SU-DHL-6 (cell line): Measurements from ENCODE around the gene GOLGA3.

Experiments used
- H2AFZ ChIP-seq: fragments of 200-600 bp; sonication (generic); 2 replicates; pipeline ENCODE4 v1.6.1; 2014; ENCODE audit warnings: low read depth, mild to moderate bottlenecking, moderate library complexity, mixed read lengths, antibody characterized with exemption, low read length; ENCODE audit not compliant: severe bottlenecking
- H3F3A ChIP-seq: fragments of 200-600 bp; shearing (Covaris generic); 2 replicates; pipeline ENCODE4 v1.6.0; 2016; ENCODE audit warnings: antibody characterized with exemption, mild to moderate bottlenecking; ENCODE audit not compliant: insufficient read depth
- H3K27ac ChIP-seq: fragments of 200-600 bp; sonication (generic); 2 replicates; pipeline ENCODE4 v1.5.1; 2016; ENCODE audit warnings: low read depth, mild to moderate bottlenecking, low read length, moderate library complexity, mixed read lengths
- H3K27me3 ChIP-seq: fragments of 200-600 bp; sonication (generic), shearing (Covaris generic); 2 replicates; pipeline ENCODE4 v1.6.0; 2014; ENCODE audit warnings: mild to moderate bottlenecking, low read length
- H3K36me3 ChIP-seq: fragments of 200-600 bp; sonication (generic); 2 replicates; pipeline ENCODE4 v1.6.1; 2014; ENCODE audit warnings: mild to moderate bottlenecking, low read length, mixed read lengths
- H3K4me2 ChIP-seq: fragments of 300-600, 200-600 bp; shearing (Covaris generic), sonication (generic); 2 replicates; pipeline ENCODE4 v1.6.0; 2014; ENCODE audit warnings: low read length, low read depth, mild to moderate bottlenecking; ENCODE audit not compliant: poor library complexity, severe bottlenecking
- H3K4me3 ChIP-seq: fragments of 200-600 bp; sonication (generic); 2 replicates; pipeline ENCODE4 v1.5.1; 2014; ENCODE audit warnings: antibody characterized with exemption, low read length, mild to moderate bottlenecking, mixed read lengths; ENCODE audit not compliant: insufficient read depth, poor library complexity, severe bottlenecking
- H3K79me2 ChIP-seq: fragments of 200-600 bp; sonication (generic); 2 replicates; pipeline ENCODE4 v1.6.1; 2014; ENCODE audit warnings: mild to moderate bottlenecking, low read length, moderate library complexity; ENCODE audit not compliant: insufficient read depth
- H3K9ac ChIP-seq: fragments of 200-600 bp; sonication (generic); 2 replicates; pipeline ENCODE4 v1.7.0; 2014; ENCODE audit warnings: mild to moderate bottlenecking, low read length
- H3K9me2 ChIP-seq: fragments of 200-600 bp; sonication (generic); replicated peaks from 2 replicates; pipeline ENCODE4 v1.6.1; 2014; ENCODE audit warnings: low read length; ENCODE audit not compliant: insufficient read depth
- H3K9me3 ChIP-seq: fragments of 200-600 bp; sonication (generic); 2 replicates; pipeline ENCODE4 v1.6.1; 2014; ENCODE audit warnings: low read length, mixed read lengths; ENCODE audit not compliant: insufficient read depth
- H4K20me1 ChIP-seq: fragments of 200-600 bp; sonication (generic); 2 replicates; pipeline ENCODE4 v1.6.1; 2014; ENCODE audit warnings: low read depth, mild to moderate bottlenecking, antibody characterized with exemption, low read length, moderate library complexity, mixed read lengths
- EZH2phosphoT487 ChIP-seq: fragments of 200-600 bp; sonication (generic), shearing (Covaris generic); conservative IDR thresholded peaks from 2 replicates; pipeline ENCODE4 v1.6.1; 2018; ENCODE audit warnings: mild to moderate bottlenecking, antibody characterized with exemption, low read length, moderate library complexity, mixed read lengths
- TF ChIP-seq, protein P1 (sequence below): fragments of 200-600 bp; sonication (generic); IDR thresholded peaks from one replicate; pipeline ENCODE4 v1.5.1; 2017; ENCODE audit warnings: antibody characterized with exemption, mild to moderate bottlenecking, low read length, moderate library complexity; ENCODE audit not compliant: insufficient read depth, poor library complexity, severe bottlenecking

GOLGA3 gene

GRCh38 chr12:132723764-132724140 lies 104.9 kb downstream of the GOLGA3 start:
- H3K9me2 ChIP-seq: no peaks in the 10 kb centered on the region
- TF ChIP-seq, protein P1, sequence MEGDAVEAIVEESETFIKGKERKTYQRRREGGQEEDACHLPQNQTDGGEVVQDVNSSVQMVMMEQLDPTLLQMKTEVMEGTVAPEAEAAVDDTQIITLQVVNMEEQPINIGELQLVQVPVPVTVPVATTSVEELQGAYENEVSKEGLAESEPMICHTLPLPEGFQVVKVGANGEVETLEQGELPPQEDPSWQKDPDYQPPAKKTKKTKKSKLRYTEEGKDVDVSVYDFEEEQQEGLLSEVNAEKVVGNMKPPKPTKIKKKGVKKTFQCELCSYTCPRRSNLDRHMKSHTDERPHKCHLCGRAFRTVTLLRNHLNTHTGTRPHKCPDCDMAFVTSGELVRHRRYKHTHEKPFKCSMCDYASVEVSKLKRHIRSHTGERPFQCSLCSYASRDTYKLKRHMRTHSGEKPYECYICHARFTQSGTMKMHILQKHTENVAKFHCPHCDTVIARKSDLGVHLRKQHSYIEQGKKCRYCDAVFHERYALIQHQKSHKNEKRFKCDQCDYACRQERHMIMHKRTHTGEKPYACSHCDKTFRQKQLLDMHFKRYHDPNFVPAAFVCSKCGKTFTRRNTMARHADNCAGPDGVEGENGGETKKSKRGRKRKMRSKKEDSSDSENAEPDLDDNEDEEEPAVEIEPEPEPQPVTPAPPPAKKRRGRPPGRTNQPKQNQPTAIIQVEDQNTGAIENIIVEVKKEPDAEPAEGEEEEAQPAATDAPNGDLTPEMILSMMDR: no peak
- no peak for TF ChIP-seq EZH2phosphoT487
- H3F3A ChIP-seq: peaks cover 31% of the 10 kb centered on the region
- no peak overlapping the region for H2AFZ ChIP-seq
- no peaks in the 10 kb centered on the region for H3K9me3 ChIP-seq
- no peaks in the 10 kb centered on the region for H3K27me3 ChIP-seq
- peaks cover 3% of the 10 kb centered on the region; the same call in 1 of the 2 replicates for H3K79me2 ChIP-seq
- peaks cover 3% of the 10 kb centered on the region; the same call in 1 of the 2 replicates for H4K20me1 ChIP-seq
- H3K4me3 ChIP-seq: no peak overlapping the region
- H3K4me2 ChIP-seq: no peak overlapping the region
- H3K9ac ChIP-seq: no peak overlapping the region
- H3K36me3 ChIP-seq: peaks cover 20% of the 10 kb centered on the region
- H3K27ac ChIP-seq: no peak overlapping the region

DNA sequence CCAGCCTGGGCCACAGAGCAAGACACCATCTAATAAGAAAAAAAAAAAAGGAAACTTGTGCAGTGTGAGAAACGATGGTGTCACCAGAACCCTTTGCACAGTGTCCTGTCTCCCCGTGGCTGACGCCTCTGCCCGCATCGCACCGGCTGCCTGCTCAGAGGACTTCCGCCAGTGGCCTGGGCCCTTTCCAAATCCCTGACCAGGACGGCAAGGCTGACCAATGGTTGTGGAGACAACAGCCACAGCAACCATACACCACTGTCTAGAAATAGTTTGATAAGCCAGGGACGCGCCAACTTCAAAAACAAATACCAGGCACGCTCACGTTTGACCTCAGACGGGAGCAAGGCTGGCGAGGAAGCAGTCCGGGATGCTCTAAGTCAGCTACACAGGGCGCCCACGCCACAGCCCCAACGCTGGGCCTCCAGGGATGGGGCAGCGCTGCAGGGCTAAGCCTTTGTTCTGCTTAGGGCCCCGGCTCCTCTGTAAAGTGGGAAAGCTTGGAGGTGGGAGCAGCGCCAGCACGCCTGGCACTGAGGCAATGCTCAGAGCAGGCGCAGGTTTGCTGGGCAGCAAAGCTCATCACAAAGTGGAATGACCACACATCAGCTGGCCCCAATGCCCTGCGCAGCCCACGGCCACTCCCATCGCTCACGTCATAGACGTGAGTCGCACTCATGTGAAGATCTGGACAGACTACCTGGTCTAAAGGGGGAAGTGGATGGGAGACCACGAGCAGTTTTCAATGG lies 105.5 kb downstream of the GOLGA3 start:
- Histone ChIP-seq H2AFZ (no peak overlapping the region), H3K79me2 (peaks cover 3% of the 10 kb centered on the region; the same call in 1 of the 2 replicates), H3K4me3 (no peak overlapping the region), H3F3A (peaks cover 31% of the 10 kb centered on the region), H4K20me1 (peaks cover 3% of the 10 kb centered on the region; the same call in 1 of the 2 replicates), H3K9ac (no peak overlapping the region), H3K36me3 (peaks cover 20% of the 10 kb centered on the region), H3K27me3 (no peaks in the 10 kb centered on the region), H3K9me3 (no peaks in the 10 kb centered on the region), H3K9me2 (no peaks in the 10 kb centered on the region), H3K27ac (no peak overlapping the region), H3K4me2 (no peak overlapping the region)
- TF ChIP-seq EZH2phosphoT487: no peak
- TF ChIP-seq, protein P1: no peak

- H3K79me2 ChIP-seq: peaks cover 3% of the 10 kb centered on the region; the same call in 1 of the 2 replicates
- peaks cover 3% of the 10 kb centered on the region; the same call in 1 of the 2 replicates for H4K20me1 ChIP-seq
- peaks cover 23% of the 10 kb centered on the region for H3F3A ChIP-seq
- no peak overlapping the region for H2AFZ ChIP-seq
- TF ChIP-seq, protein P1: no peak
- no peak for TF ChIP-seq EZH2phosphoT487
- H3K4me2 ChIP-seq: no peak overlapping the region
- no peaks in the 10 kb centered on the region for H3K9me3 ChIP-seq
- no peak overlapping the region for H3K27ac ChIP-seq
- no peak overlapping the region for H3K4me3 ChIP-seq
- H3K9me2 ChIP-seq: no peaks in the 10 kb centered on the region
- H3K9ac ChIP-seq: no peak overlapping the region
- H3K27me3 ChIP-seq: no peaks in the 10 kb centered on the region
- peaks cover 16% of the 10 kb centered on the region for H3K36me3 ChIP-seq
Measured at GRCh38 chr12:132720606-132721345, 107.9 kb downstream of the GOLGA3 start.
